Endothelial cell of umbilical vein (primary cell): ENCODE measurements around the gene PRPF8. TPM values are rescaled to one million over a fixed set of nuclear protein-coding genes. Genes with fewer than 3 reads are reported as not detected.

Experiments
- BruUV-seq: library from RNA; stranded (reverse); fragments of 400-500 nt; replicated peaks from 2 replicates; lab custom pipeline; 2021; lab: Mats Ljungman, UMichigan
- CTCF ChIA-PET: fragments of 300-600, 350-600 bp; sonication (Branson Sonifier 250); formaldehyde crosslinking; loops from one replicate; lab custom pipeline; 2021; ENCODE audit warnings: antibody characterized with exemption, inconsistent platforms; lab: Charles Lee
- POLR2A ChIA-PET: fragments of 300-600, 350-600 bp; sonication (Branson Sonifier 250); formaldehyde crosslinking; loops from one replicate; lab custom pipeline; 2021; ENCODE audit warnings: antibody characterized with exemption, inconsistent platforms; lab: Charles Lee
- DNase-seq: peaks from one replicate; pipeline ENCODE4 v3.0.0-alpha.2; 2011; ENCODE audit warnings: low read depth, low spot score
- FAIRE-seq: peaks from 2 replicates; lab custom pipeline; 2011; peaks lifted over from hg19 to GRCh38; lab: Jason Lieb, UNC
- H2AFZ ChIP-seq: 2 replicates; pipeline ENCODE4 v1.6.0; 2012; ENCODE audit warnings: low read depth, low read length, control low read depth, inconsistent platforms
- H3K27ac ChIP-seq: 2 replicates; pipeline ENCODE4 v1.5.1; 2011; ENCODE audit warnings: low read depth, mild to moderate bottlenecking, control low read depth, low read length, moderate library complexity; ENCODE audit not compliant: insufficient read depth
- H3K27me3 ChIP-seq, 2 experiments: 2 replicates each; pipeline versions ENCODE4 v1.6.0 to v1.6.1; 2011; ENCODE audit warnings: low read length in 2 of 2, mixed read lengths in 1 of 2; ENCODE audit not compliant: control insufficient read depth in 2 of 2, insufficient read depth in 2 of 2
- H3K36me3 ChIP-seq, 2 experiments: 2 replicates in 1 of 2; 3 replicates in 1 of 2; pipeline ENCODE4 v1.5.1; 2011; ENCODE audit warnings: low read length in 2 of 2, mild to moderate bottlenecking in 1 of 2, moderate library complexity in 1 of 2; ENCODE audit not compliant: control insufficient read depth in 2 of 2, insufficient read depth in 2 of 2; ENCODE audit errors: extremely low read depth in 1 of 2
- H3K4me1 ChIP-seq: 3 replicates; pipeline ENCODE4 v1.5.1; 2011; ENCODE audit warnings: mild to moderate bottlenecking, low read length; ENCODE audit not compliant: control insufficient read depth, insufficient read depth; ENCODE audit errors: extremely low read depth
- H3K4me2 ChIP-seq: 2 replicates; pipeline ENCODE4 v1.6.1; 2011; ENCODE audit warnings: low read length, control low read depth, mixed read lengths; ENCODE audit not compliant: insufficient read depth
- H3K4me3 ChIP-seq, 3 experiments: fragments of 200-600 bp in 1 of 3; sonication (generic), shearing (Covaris generic) in 1 of 3; replicated peaks in 1 of 3; 2 replicates each; pipeline ENCODE4 v1.5.1; 2011 to 2016; ENCODE audit warnings: control low read depth in 3 of 3, low read length in 3 of 3, mild to moderate bottlenecking in 2 of 3, inconsistent platforms in 1 of 3, low read depth in 1 of 3, moderate library complexity in 1 of 3; ENCODE audit not compliant: insufficient read depth in 1 of 3
- H3K79me2 ChIP-seq: 2 replicates; pipeline ENCODE4 v1.6.0; 2012; ENCODE audit warnings: low read length, inconsistent platforms; ENCODE audit not compliant: control insufficient read depth, insufficient read depth
- H3K9ac ChIP-seq: replicated peaks from 2 replicates; pipeline ENCODE3; 2011; ENCODE audit warnings: low read length, control low read depth; ENCODE audit not compliant: insufficient read depth; ENCODE audit errors: extremely low read depth
- H3K9me1 ChIP-seq: replicated peaks from 3 replicates; pipeline ENCODE4 v1.6.0; 2011; ENCODE audit warnings: mild to moderate bottlenecking, low read length; ENCODE audit not compliant: control insufficient read depth, insufficient read depth; ENCODE audit errors: extremely low read depth
- H3K9me3 ChIP-seq: replicated peaks from 2 replicates; pipeline ENCODE4 v1.5.1; 2012; ENCODE audit warnings: low read length, inconsistent platforms; ENCODE audit not compliant: control insufficient read depth, insufficient read depth
- H4K20me1 ChIP-seq: replicated peaks from 2 replicates; pipeline ENCODE3; 2011; ENCODE audit warnings: mild to moderate bottlenecking, low read length; ENCODE audit not compliant: control insufficient read depth, insufficient read depth; ENCODE audit errors: extremely low read depth
- EZH2 ChIP-seq: IDR thresholded peaks from 2 replicates; pipeline ENCODE4 v1.6.1; 2012; ENCODE audit warnings: borderline replicate concordance, low read depth, mild to moderate bottlenecking, moderate library complexity, low read length, inconsistent platforms; ENCODE audit not compliant: severe bottlenecking
- FOS ChIP-seq: IDR thresholded peaks from 2 replicates; pipeline ENCODE4 v1.6.1; 2011; ENCODE audit warnings: mild to moderate bottlenecking, low read length, moderate library complexity, borderline replicate concordance; ENCODE audit not compliant: insufficient read depth
- GATA2 ChIP-seq: IDR thresholded peaks from 2 replicates; pipeline ENCODE4 v1.7.0; 2011; ENCODE audit warnings: low read depth, mild to moderate bottlenecking, moderate library complexity, mixed read lengths, low read length; ENCODE audit not compliant: insufficient read length, insufficient read depth
- JUN ChIP-seq: IDR thresholded peaks from 2 replicates; pipeline ENCODE4 v1.6.1; 2011; ENCODE audit warnings: borderline replicate concordance, low read depth; ENCODE audit not compliant: insufficient read length, insufficient read depth
- MYC ChIP-seq: IDR thresholded peaks from one replicate; pipeline ENCODE4 v1.6.1; 2011; ENCODE audit warnings: mild to moderate bottlenecking, low read depth, low read length
- POLR2A ChIP-seq: IDR thresholded peaks from 2 replicates; pipeline ENCODE4 v1.6.1; 2012; ENCODE audit warnings: low read depth, mild to moderate bottlenecking, control low read depth, low read length
- POLR2AphosphoS5 ChIP-seq: IDR thresholded peaks from 2 replicates; pipeline ENCODE4 v1.6.1; 2012; ENCODE audit warnings: low read depth, mild to moderate bottlenecking, control low read depth, low read length, moderate library complexity; ENCODE audit not compliant: insufficient read depth
- dilution Hi-C: fragments of 300-500 bp; cut with MboI; formaldehyde crosslinking; loops from one replicate; pipeline ENCODE4 v1.15.0; 2019; ENCODE audit warnings: low sequenced_read_pairs; ENCODE audit not compliant: extremely low pct_ligation_motif_present
- intact Hi-C: fragments of 100-400 bp; cut with micrococcal nuclease; formaldehyde crosslinking; loops from one replicate; pipeline ENCODE4 v1.10.0; 2022
- polyA plus RNA-seq, 4 experiments: library from polyadenylated mRNA; depleted of rRNA in 3 of 4; stranded (reverse) in 3 of 4; unstranded in 1 of 4; fragments of >200 nt; gene quantifications; 2 replicates each; pipeline versions ENCODE4 v1.2.1 to v1.2.3, GENCODE V29; 2011 to 2012; ENCODE audit warnings: missing spikeins in 1 of 4
- total RNA-seq: library from RNA; stranded (reverse); gene quantifications from 2 replicates; pipeline ENCODE4 v1.2.3, GENCODE V29; 2021
- TF ChIP-seq, protein P1 (sequence below): IDR thresholded peaks from 2 replicates; pipeline ENCODE4 v1.6.1; 2011; ENCODE audit not compliant: insufficient read depth, insufficient read length
- TF ChIP-seq, protein P2 (sequence below), 2 donors: IDR thresholded peaks; 1 replicate in 1 of 2; 2 replicates in 1 of 2; pipeline ENCODE4 v1.5.1; 2011; ENCODE audit warnings: low read length in 2 of 2, mild to moderate bottlenecking in 2 of 2, moderate library complexity in 2 of 2, control low read depth in 1 of 2, inconsistent platforms in 1 of 2, low read depth in 1 of 2; ENCODE audit not compliant: insufficient read depth in 1 of 2; ENCODE audit errors: extremely low read depth in 1 of 2

PRPF8 gene
- total and polyA plus RNA-seq, 2 donors (not counting 3 experiments of a cell fraction or from before 2014, with no cell fraction given) = 215 to 301 TPM

- intact Hi-C loops = no loop called here
- Histone ChIP-seq H4K20me1 (no peaks in the 10 kb centered on the region), H2AFZ (no peak overlapping the region), H3K9me1 (no peaks in the 10 kb centered on the region), H3K9me3 (no peaks in the 10 kb centered on the region), H3K27ac (no peak overlapping the region), H3K4me3 (no peak overlapping the region), H3K36me3 (peaks cover 0 to 3% of the 10 kb centered on the region in 2 experiments), H3K4me2 (no peak overlapping the region), H3K4me1 (peaks cover 7% of the 10 kb centered on the region), H3K9ac (no peak overlapping the region), H3K79me2 (peaks cover 2% of the 10 kb centered on the region), H3K27me3 (no peaks in the 10 kb centered on the region)
- ChIA-PET CTCF (interaction anchor here (1.1 to 12.8 kb wide), 3 partner anchors 42 to 58 kb away, joined by 3 to 262 read pairs (median 3); no protein-coding TSS in a partner anchor), POLR2A (interaction anchor here (1.1 kb wide), 1 partner anchor 11 kb away, joined by 6 read pairs; no protein-coding TSS in a partner anchor)
- TF ChIP-seq JUN (no peak), GATA2 (no peak), POLR2A (no peak)
- TF ChIP-seq, protein P1, sequence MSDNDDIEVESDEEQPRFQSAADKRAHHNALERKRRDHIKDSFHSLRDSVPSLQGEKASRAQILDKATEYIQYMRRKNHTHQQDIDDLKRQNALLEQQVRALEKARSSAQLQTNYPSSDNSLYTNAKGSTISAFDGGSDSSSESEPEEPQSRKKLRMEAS = no peak
- dilution Hi-C loops = no loop called here
- FAIRE-seq (no peak), DNase-seq (no peak)
- no TSS peak for BruUV-seq
Measured at GRCh38 chr17:1727258-1727789, 42.7 kb upstream of the PRPF8 start.

- CTCF ChIA-PET = interaction anchor here (0.7 to 12.8 kb wide), 4 partner anchors 20 to 58 kb away, joined by 3 to 262 read pairs (median 3); no protein-coding TSS in a partner anchor
- no peak for TF ChIP-seq FOS
- TF ChIP-seq POLR2A = no peak
- TF ChIP-seq, protein P1 = no peak
- no peak for TF ChIP-seq POLR2AphosphoS5
- no peak for TF ChIP-seq MYC
- TF ChIP-seq JUN = no peak
- TF ChIP-seq GATA2 = no peak
- TF ChIP-seq EZH2 = no peak
- TF ChIP-seq, protein P2, sequence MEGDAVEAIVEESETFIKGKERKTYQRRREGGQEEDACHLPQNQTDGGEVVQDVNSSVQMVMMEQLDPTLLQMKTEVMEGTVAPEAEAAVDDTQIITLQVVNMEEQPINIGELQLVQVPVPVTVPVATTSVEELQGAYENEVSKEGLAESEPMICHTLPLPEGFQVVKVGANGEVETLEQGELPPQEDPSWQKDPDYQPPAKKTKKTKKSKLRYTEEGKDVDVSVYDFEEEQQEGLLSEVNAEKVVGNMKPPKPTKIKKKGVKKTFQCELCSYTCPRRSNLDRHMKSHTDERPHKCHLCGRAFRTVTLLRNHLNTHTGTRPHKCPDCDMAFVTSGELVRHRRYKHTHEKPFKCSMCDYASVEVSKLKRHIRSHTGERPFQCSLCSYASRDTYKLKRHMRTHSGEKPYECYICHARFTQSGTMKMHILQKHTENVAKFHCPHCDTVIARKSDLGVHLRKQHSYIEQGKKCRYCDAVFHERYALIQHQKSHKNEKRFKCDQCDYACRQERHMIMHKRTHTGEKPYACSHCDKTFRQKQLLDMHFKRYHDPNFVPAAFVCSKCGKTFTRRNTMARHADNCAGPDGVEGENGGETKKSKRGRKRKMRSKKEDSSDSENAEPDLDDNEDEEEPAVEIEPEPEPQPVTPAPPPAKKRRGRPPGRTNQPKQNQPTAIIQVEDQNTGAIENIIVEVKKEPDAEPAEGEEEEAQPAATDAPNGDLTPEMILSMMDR (IDR thresholded peaks at IDR 0.05; ENCODE audit: extremely low read depth in 1 of 2, insufficient read depth in 1 of 2, low read depth in 1 of 2, low read length in 2 of 2) = no peak
- dilution Hi-C loops = no loop called here
Measured at GRCh38 chr17:1726626-1727257, 42.1 kb upstream of the PRPF8 start.

More at GRCh38 chr17:1726626-1727257, 42.1 kb upstream of the PRPF8 start:
- no peak overlapping the region for H2AFZ ChIP-seq
- H3K27me3 ChIP-seq = no peaks in the 10 kb centered on the region
- no peak overlapping the region for H3K4me2 ChIP-seq
- H3K4me3 ChIP-seq = no peak overlapping the region
- no peaks in the 10 kb centered on the region for H3K9me1 ChIP-seq
- H3K4me1 ChIP-seq = peaks cover 7% of the 10 kb centered on the region
- no TSS peak for BruUV-seq
- H4K20me1 ChIP-seq = no peaks in the 10 kb centered on the region
- DNase-seq (no peak), FAIRE-seq (no peak)
- POLR2A ChIA-PET = interaction anchor here (1.1 kb wide), 1 partner anchor 10 kb away, joined by 6 read pairs; no protein-coding TSS in a partner anchor
- peaks cover 2% of the 10 kb centered on the region for H3K79me2 ChIP-seq
- intact Hi-C loops = no loop called here
- H3K9me3 ChIP-seq = no peaks in the 10 kb centered on the region
- peaks cover 0 to 3% of the 10 kb centered on the region in 2 experiments for H3K36me3 ChIP-seq
- H3K27ac ChIP-seq = no peak overlapping the region
- H3K9ac ChIP-seq = no peak overlapping the region
